Stomach (tissue), 9 donors: ENCODE data around the gene WNT3A. TPM values are rescaled to one million over a fixed set of nuclear protein-coding genes. Genes with fewer than 3 reads are reported as not detected.

Source experiments
- DNase-seq, 2 donors: peaks; one replicate each; pipeline versions ENCODE4 v3.0.0 to v3.0.0-alpha.2; 2013 to 2019
- H3K27ac ChIP-seq, 5 donors: fragments of 200-600 bp in 4 of 5; sonication (generic) in 4 of 5; one replicate each; pipeline ENCODE4 v1.5.1; 2013 to 2019; ENCODE audit warnings: mild to moderate bottlenecking in 1 of 5, moderate library complexity in 1 of 5
- H3K27me3 ChIP-seq, 3 donors: fragments of 200-600 bp; sonication (generic); one replicate each; pipeline ENCODE4 v1.5.1; 2017 to 2019; ENCODE audit warnings: mixed run types in 1 of 3
- H3K36me3 ChIP-seq, 4 donors: fragments of 200-600 bp; sonication (generic); 1 replicate in 3 of 4; 2 replicates in 1 of 4; pipeline ENCODE4 v1.5.1; 2016 to 2019
- H3K4me1 ChIP-seq, 4 donors: fragments of 200-600 bp; sonication (generic); one replicate each; pipeline ENCODE4 v1.5.1; 2016 to 2019
- H3K4me3 ChIP-seq, 4 donors: fragments of 200-600 bp; sonication (generic) in 3 of 4; one replicate each; pipeline ENCODE4 v1.5.1; 2016 to 2019; ENCODE audit warnings: mild to moderate bottlenecking in 1 of 4
- H3K9me3 ChIP-seq, 4 donors: fragments of 200-600 bp; sonication (generic); one replicate each; pipeline ENCODE4 v1.5.1; 2016 to 2019
- CTCF ChIP-seq, 7 experiments: fragments of 450-650 bp in 4 of 7; fragments of 200-600 bp in 3 of 7; sonication (generic) in 3 of 7; IDR thresholded peaks; one replicate each; pipeline ENCODE4 v1.5.1; 2016 to 2019; ENCODE audit warnings: antibody characterized with exemption in 7 of 7, control low read depth in 2 of 7, mild to moderate bottlenecking in 1 of 7
- EP300 ChIP-seq: sonication (generic); formaldehyde crosslinking; IDR thresholded peaks from one replicate; pipeline ENCODE4 v1.6.1; 2017; ENCODE audit warnings: antibody characterized with exemption
- POLR2A ChIP-seq, 4 donors: fragments of 450-650 bp; IDR thresholded peaks; one replicate each; pipeline ENCODE4 v1.6.1; 2016; ENCODE audit warnings: antibody characterized with exemption in 4 of 4, control low read depth in 2 of 4, mild to moderate bottlenecking in 1 of 4, moderate library complexity in 1 of 4
- POLR2AphosphoS5 ChIP-seq, 3 donors: sonication (generic); formaldehyde crosslinking; IDR thresholded peaks; one replicate each; pipeline ENCODE4 v1.6.1; 2016; ENCODE audit warnings: antibody characterized with exemption in 3 of 3
- WGBS, 5 donors: extraction: QIAGEN DNeasy Blood & Tissue Kit in 3 of 5; methylation state at CpG; one replicate each; pipeline versions ENCODE4 v1.1.5 to v1.1.7; 2013 to 2018; 5-methylcytosine and 5-hydroxymethylcytosine counted together
- intact Hi-C: fragments of 100-400 bp; cut with DNase I; formaldehyde crosslinking; loops from one replicate; pipeline ENCODE4 v1.15.1; 2023; ENCODE audit warnings: low total_unique reads
- polyA plus RNA-seq, 3 donors: library from polyadenylated mRNA; stranded (reverse); fragments of 200-250 nt; gene quantifications; one replicate each; pipeline ENCODE4 v1.2.3, GENCODE V29; 2013
- total RNA-seq, 5 donors: library from RNA; depleted of rRNA; stranded (reverse); fragments of >200 nt; gene quantifications; one replicate each; pipeline versions ENCODE4 v1.1.0 to v1.2.3, GENCODE V29; 2014 to 2016
- donor health status: healthy with polysubstance abuse.
- donor health status: Bipolar disorder and iron deficiency.
- donor health status: healthy.

The WNT3A gene
- total and polyA plus RNA-seq, 8 donors = 0.31 to 0.90 TPM; not detected in 6

GRCh38 chr1:228061411-228062084 is 54.8 kb downstream of the WNT3A start:
- TF ChIP-seq POLR2A (IDR thresholded peaks at IDR 0.05) (no peak), EP300 (no peak), POLR2AphosphoS5 (IDR thresholded peaks at IDR 0.05) (no peak), CTCF (IDR thresholded peaks at IDR 0.05) (no peak)
- Histone ChIP-seq H3K4me3 (no peak overlapping the region), H3K36me3 (no peaks in the 10 kb centered on the region), H3K4me1 (peaks cover 20 to 27% (median 25%) of the 10 kb centered on the region in 4 donors), H3K27me3 (peaks cover 11 to 94% (median 78%) of the 10 kb centered on the region in 3 donors), H3K9me3 (no peaks in the 10 kb centered on the region), H3K27ac (no peak overlapping the region)
- intact Hi-C loops = no loop called here
- DNase-seq = peak in 1 of 2 donors; percentile 14
- 80 to 88% (median 85%) methylated on average over 8 to 10 of the region's 10 CpGs for WGBS, 5 donors

GRCh38 chr1:228062085-228062791 is 55.4 kb downstream of the WNT3A start:
- Histone ChIP-seq H3K27ac (no peak overlapping the region), H3K4me1 (peaks cover 20 to 27% (median 25%) of the 10 kb centered on the region in 4 donors), H3K27me3 (peaks cover 11 to 100% (median 85%) of the 10 kb centered on the region in 3 donors), H3K4me3 (no peak overlapping the region), H3K9me3 (no peaks in the 10 kb centered on the region), H3K36me3 (no peaks in the 10 kb centered on the region)
- 85 to 98% (median 96%) methylated on average over 5 to 9 of the region's 9 CpGs for WGBS, 5 donors
- TF ChIP-seq POLR2AphosphoS5 (IDR thresholded peaks at IDR 0.05) (no peak), CTCF (IDR thresholded peaks at IDR 0.05) (no peak), POLR2A (IDR thresholded peaks at IDR 0.05) (no peak), EP300 (no peak)
- intact Hi-C loops = no loop called here
- peak in 1 of 2 donors; percentile 24 for DNase-seq

GRCh38 chr1:228062812-228063211 is 56.0 kb downstream of the WNT3A start:
- no peaks in the 10 kb centered on the region for H3K36me3 ChIP-seq
- peak in 1 of 2 donors; percentile 23 for DNase-seq
- TF ChIP-seq POLR2A (IDR thresholded peaks at IDR 0.05) = no peak
- TF ChIP-seq EP300 = no peak
- no peak for TF ChIP-seq POLR2AphosphoS5 (IDR thresholded peaks at IDR 0.05)
- TF ChIP-seq CTCF (IDR thresholded peaks at IDR 0.05) = no peak
- no peaks in the 10 kb centered on the region for H3K9me3 ChIP-seq
- H3K4me3 ChIP-seq = no peak overlapping the region
- peaks cover 20 to 27% (median 25%) of the 10 kb centered on the region in 4 donors for H3K4me1 ChIP-seq
- H3K27ac ChIP-seq = no peak overlapping the region
- peaks cover 11 to 100% (median 87%) of the 10 kb centered on the region in 3 donors for H3K27me3 ChIP-seq
- WGBS, 5 donors = 44 to 54% (median 47%) methylated on average over 2 to 4 of the region's 4 CpGs
- intact Hi-C loops = no loop called here

- H3K4me1 ChIP-seq = peaks cover 20 to 27% (median 24%) of the 10 kb centered on the region in 4 donors
- DNase-seq = peak in 1 of 2 donors; percentile 23
- H3K27me3 ChIP-seq = peaks cover 11 to 100% (median 85%) of the 10 kb centered on the region in 3 donors
- H3K9me3 ChIP-seq = no peaks in the 10 kb centered on the region
- 82 to 91% (median 89%) methylated on average over 9 to 15 of the region's 15 CpGs for WGBS, 5 donors
- H3K4me3 ChIP-seq = no peak overlapping the region
- intact Hi-C loops = no loop called here
- no peaks in the 10 kb centered on the region for H3K36me3 ChIP-seq
- TF ChIP-seq POLR2A (IDR thresholded peaks at IDR 0.05) = no peak
- no peak overlapping the region for H3K27ac ChIP-seq
Observed at GRCh38 chr1:228063251-228064191, 56.7 kb downstream of the WNT3A start.
